ENCODE data around the gene TM4SF1.

GRCh38 chr3:149340310-149340933 lies 37.0 kb downstream of the TM4SF1 start:
- TF ChIP-seq CTCF (IDR thresholded peaks at IDR 0.05) (no peak), POLR2A (IDR thresholded peaks at IDR 0.05) (no peak)

Data from body of pancreas (tissue), 4 donors.